ENCODE measurements around the gene KRT86. TPM values are rescaled to one million over a fixed set of nuclear protein-coding genes. Genes with fewer than 3 reads are reported as not detected.
"Not testable (repeated sequence)": the region's sequence is repeated elsewhere in the genome, so short reads cannot be mapped to it uniquely, and the experiment has no call there.

KRT86 gene
- total and polyA plus RNA-seq, 5 donors = not detected

DNA sequence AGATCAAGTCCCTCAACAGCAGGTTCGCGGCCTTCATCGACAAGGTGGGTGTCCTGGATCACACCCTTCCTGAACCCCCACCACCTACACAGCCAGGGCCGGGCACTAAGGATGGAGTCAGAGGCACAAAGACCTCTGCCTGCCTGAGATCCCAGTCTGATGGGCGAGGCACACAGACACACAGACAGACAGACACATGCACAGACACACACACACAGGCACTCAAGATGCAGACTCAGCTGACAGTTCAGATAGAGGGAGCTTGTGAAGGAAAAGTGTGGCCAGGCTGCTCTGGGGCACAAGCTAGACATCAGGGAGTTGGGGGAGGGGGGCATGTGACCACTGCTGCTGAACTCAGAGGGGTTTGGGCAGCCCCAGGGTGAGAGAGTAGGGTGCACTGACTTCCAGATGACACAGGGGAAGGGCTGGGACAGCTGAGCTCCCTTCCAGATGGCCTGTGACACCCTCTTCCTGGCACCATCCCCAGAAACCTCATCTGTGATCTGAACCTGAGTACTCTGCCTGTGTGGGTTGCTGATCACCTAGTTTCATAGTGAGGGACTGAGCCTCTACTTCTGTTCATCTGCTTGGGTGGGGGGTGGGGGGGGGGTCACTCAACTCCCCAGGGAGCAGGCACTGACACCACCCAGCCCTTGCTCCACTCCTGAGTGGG, 27.9 kb downstream of the KRT86 start:
- intact Hi-C loops (cut with DNase I); DNase-seq; H3K4me1 ChIP-seq (ENCODE audit: control insufficient read depth, insufficient read depth, low read length); H3K4me3 ChIP-seq (ENCODE audit: low read length); H3K27ac ChIP-seq (ENCODE audit: low read length); ATAC-seq; H3K9me3 ChIP-seq (ENCODE audit: control insufficient read depth, low read length); H3K27me3 ChIP-seq (ENCODE audit: control insufficient read depth, insufficient read depth): not testable (repeated sequence)
- no CpG with 5 or more reads among the region's 5 CpGs for WGBS

DNA sequence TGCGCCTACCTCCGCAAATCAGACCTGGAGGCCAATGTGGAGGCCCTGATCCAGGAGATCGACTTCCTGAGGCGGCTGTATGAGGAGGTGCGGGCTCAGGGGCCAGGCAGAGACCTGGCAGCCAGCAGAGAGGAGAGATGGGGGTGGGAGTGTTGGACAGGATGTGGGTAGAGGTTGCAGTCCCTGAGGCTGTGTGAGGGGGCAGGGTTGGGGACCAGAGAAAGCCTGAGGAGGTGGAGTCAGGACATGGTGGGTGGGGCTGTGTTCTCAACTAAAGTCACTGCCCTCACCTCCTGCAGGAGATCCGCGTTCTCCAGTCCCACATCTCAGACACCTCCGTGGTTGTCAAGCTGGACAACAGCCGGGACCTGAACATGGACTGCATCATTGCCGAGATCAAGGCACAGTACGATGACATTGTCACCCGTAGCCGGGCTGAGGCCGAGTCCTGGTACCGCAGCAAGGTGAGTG, 30.5 kb downstream of the KRT86 start:
- H3K9me3 ChIP-seq (ENCODE audit: control insufficient read depth, low read length); DNase-seq; H3K27ac ChIP-seq (ENCODE audit: low read length); H3K27me3 ChIP-seq (ENCODE audit: control insufficient read depth, insufficient read depth); ATAC-seq; H3K4me1 ChIP-seq (ENCODE audit: control insufficient read depth, insufficient read depth, low read length); H3K4me3 ChIP-seq (ENCODE audit: low read length); intact Hi-C loops (cut with DNase I): not testable (repeated sequence)
- WGBS = 71% methylated on average over 15 of the region's 15 CpGs

DNA sequence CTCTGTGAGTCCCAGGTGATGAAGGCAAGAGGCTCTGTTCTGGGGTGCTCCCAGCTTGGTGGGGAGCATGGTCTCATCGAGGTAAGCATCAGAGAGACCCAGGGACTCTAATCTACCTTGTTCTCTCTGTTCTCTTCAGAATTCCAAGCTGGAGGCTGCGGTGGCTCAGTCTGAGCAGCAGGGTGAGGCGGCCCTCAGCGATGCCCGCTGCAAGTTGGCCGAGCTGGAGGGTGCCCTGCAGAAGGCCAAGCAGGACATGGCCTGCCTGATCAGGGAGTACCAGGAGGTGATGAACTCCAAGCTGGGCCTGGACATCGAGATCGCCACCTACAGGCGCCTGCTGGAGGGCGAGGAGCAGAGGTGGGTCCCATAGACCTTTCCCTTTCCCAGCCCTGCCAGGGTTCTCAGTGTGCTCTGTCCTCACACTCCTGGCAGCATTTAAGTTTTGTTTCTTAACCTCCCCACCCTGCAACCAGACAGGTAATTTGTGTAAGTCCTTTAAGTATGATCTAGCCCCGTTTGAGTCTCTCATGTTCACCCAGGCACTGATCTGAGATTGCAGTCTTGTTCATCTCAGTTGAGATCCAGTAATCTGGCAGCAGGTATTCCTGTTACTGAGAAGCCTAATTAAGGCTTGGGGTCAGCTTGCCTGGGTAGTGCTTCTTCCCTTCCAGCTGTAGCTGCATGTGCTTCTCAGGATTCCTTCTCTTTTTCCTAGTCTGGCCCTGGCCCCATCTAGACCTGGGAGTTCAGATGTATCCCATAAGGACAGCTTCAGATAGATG, 31.7 kb downstream of the KRT86 start:
- H3K9me3 ChIP-seq (ENCODE audit: control insufficient read depth, low read length) = no peaks in the 10 kb centered on the region
- H3K4me1 ChIP-seq (ENCODE audit: control insufficient read depth, insufficient read depth, low read length) = no peaks in the 10 kb centered on the region
- intact Hi-C loops (cut with DNase I) = no loop called here
- WGBS = 67% methylated on average over 11 of the region's 11 CpGs
- H3K27me3 ChIP-seq (ENCODE audit: control insufficient read depth, insufficient read depth) = no peaks in the 10 kb centered on the region
- no peak for ATAC-seq
- no peak overlapping the region for H3K4me3 ChIP-seq (ENCODE audit: low read length)
- no peak for DNase-seq
- H3K27ac ChIP-seq (ENCODE audit: low read length) = no peak overlapping the region

DNA sequence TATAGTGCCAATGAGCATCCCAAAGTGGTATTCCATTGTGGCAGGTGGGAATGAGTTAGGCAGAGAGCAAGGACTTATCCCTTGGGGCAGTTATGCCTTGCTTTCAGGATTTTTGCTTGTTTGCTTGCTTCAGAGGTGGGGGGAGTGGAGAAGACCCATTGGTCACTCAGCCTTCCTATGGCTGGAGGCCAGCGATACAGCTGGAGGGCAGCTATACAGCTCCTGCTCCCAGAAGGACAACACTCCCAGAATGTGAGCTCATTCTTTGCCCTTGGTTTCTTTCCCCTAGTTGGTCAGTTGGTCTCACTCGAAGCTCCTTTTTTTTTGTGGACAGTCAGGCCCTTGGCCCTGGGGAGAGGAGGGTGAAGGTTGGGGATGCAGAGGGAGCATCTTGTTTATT, 32.3 kb downstream of the KRT86 start:
- ATAC-seq = no peak
- H3K4me1 ChIP-seq (ENCODE audit: control insufficient read depth, insufficient read depth, low read length) = no peaks in the 10 kb centered on the region
- DNase-seq = no peak
- H3K9me3 ChIP-seq (ENCODE audit: control insufficient read depth, low read length) = no peaks in the 10 kb centered on the region
- H3K4me3 ChIP-seq (ENCODE audit: low read length) = no peak overlapping the region
- 88% methylated on average over 2 of the region's 2 CpGs for WGBS
- intact Hi-C loops (cut with DNase I) = no loop called here
- H3K27me3 ChIP-seq (ENCODE audit: control insufficient read depth, insufficient read depth) = no peaks in the 10 kb centered on the region
- no peak overlapping the region for H3K27ac ChIP-seq (ENCODE audit: low read length)

DNA sequence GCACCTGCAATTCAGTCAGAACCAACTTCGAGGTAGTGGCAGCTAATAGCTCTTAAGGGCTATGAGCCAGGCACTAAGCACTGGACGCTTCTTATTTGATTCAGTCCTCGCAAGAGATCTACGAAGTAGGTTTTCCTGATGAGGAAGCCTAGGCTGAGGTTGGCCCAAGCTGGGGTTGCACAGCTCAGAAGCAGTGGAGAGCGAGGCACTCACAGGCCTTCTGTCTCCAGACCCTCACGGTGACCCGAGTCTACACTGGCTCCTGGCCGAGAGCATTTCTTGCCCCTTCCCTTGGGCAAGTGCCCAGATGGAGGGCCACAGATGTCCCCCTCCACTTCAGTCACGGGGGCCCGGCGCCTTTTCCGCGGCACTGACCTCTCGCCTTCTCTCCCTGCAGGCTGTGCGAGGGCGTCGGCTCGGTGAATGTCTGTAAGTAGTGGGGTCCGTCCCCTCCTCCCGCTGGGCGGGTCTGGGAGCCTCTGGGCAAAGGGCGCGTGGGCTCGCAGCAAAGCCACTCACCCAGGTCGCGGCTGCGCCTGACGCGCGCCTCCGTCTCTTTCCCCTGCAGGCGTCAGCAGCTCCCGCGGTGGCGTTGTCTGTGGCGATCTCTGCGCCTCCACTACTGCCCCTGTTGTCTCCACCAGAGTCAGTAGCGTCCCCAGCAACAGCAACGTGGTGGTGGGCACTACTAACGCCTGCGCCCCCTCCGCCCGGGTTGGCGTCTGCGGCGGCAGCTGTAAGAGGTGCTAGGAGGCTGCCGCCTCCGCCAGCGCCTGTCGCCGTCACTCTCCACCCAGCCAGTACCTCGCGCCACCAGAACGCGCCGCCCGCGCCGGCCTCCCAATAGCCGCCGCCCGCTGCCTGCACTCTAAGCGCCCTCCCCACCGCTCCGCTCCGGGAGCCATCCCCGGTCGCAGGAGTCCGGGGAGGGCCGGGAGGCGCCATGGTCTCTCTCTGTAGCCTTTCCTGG, 33.7 kb downstream of the KRT86 start:
- Histone ChIP-seq H3K4me3 (ENCODE audit: low read length) (peak overlapping the region; percentile 7), H3K27me3 (ENCODE audit: control insufficient read depth, insufficient read depth) (no peaks in the 10 kb centered on the region), H3K4me1 (ENCODE audit: control insufficient read depth, insufficient read depth, low read length) (no peaks in the 10 kb centered on the region), H3K27ac (ENCODE audit: low read length) (no peak overlapping the region), H3K9me3 (ENCODE audit: control insufficient read depth, low read length) (no peaks in the 10 kb centered on the region)
- ATAC-seq (peak; percentile 85 to 86), DNase-seq (peak; percentile 55 to 83 (median 78))
- intact Hi-C loops (cut with DNase I) = no loop called here
- 7% methylated on average over 71 of the region's 71 CpGs for WGBS

DNA sequence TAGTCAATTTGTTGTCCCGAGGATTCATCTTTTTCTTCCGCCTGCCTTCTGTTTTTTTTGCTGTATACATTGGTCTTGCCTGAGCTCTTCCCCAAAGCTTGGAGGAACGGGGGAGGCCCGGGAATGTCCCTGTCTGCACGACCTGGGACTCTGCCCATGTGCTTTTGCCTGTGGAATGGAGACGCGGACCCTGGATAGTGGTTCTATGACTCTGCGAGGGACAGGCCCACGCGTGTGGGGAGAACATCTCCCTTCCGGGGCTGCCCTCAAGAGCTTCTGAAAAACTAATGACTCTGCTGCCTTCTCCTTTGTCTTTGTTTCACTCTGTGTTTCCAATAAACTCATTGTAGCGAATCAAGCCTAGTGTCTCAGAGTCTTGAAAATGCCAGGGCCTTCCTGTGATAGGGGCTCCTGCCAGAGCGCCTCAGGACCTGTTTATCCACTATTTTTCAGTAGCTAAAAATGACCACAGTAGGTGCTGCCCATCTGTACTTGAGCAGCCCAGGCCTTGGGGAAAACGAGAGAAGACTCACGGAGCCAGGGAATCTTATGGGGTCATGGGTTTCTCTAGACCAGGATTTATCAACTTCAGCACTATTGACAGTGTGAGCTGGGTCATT, 34.5 kb downstream of the KRT86 start:
- no peak for ATAC-seq
- Histone ChIP-seq H3K9me3 (ENCODE audit: control insufficient read depth, low read length) (no peaks in the 10 kb centered on the region), H3K27ac (ENCODE audit: low read length) (no peak overlapping the region), H3K27me3 (ENCODE audit: control insufficient read depth, insufficient read depth) (no peaks in the 10 kb centered on the region), H3K4me1 (ENCODE audit: control insufficient read depth, insufficient read depth, low read length) (no peaks in the 10 kb centered on the region), H3K4me3 (ENCODE audit: low read length) (no peak overlapping the region)
- 47% methylated on average over 15 of the region's 15 CpGs for WGBS
- DNase-seq = no peak
- intact Hi-C loops (cut with DNase I) = no loop called here

- Histone ChIP-seq H3K27me3 (ENCODE audit: control insufficient read depth, insufficient read depth) (no peaks in the 10 kb centered on the region), H3K4me3 (ENCODE audit: low read length) (no peak overlapping the region), H3K4me1 (ENCODE audit: control insufficient read depth, insufficient read depth, low read length) (no peaks in the 10 kb centered on the region), H3K27ac (ENCODE audit: low read length) (no peak overlapping the region), H3K9me3 (ENCODE audit: control insufficient read depth, low read length) (no peaks in the 10 kb centered on the region)
- ATAC-seq = no peak
- intact Hi-C loops (cut with DNase I) = no loop called here
- DNase-seq = no peak
- WGBS = 59% methylated on average over 5 of the region's 5 CpGs
Measured at GRCh38 chr12:52310622-52311284, 36.3 kb downstream of the KRT86 start.

DNA sequence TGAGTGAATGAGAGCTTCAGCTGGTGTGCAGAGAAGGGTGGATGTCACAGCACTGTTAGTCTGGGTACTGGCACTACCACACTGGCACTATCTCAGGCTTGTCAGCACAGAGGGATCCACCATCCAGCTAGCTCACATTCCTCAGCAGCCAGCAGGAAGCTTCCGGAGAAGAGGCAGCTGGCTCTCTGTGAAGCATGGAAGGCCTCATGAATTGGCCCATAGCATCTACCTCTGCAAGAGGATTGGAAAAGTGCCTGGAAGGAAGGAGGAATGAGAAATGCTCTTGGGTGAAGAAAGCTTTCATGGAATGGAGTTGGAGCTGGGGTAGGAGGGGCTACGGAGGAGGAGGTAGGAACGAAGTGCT, 36.8 kb downstream of the KRT86 start:
- WGBS = 69% methylated on average over 3 of the region's 3 CpGs
- no peaks in the 10 kb centered on the region for H3K27me3 ChIP-seq (ENCODE audit: control insufficient read depth, insufficient read depth)
- H3K4me3 ChIP-seq (ENCODE audit: low read length) = no peak overlapping the region
- ATAC-seq (peak; percentile 25 to 63), DNase-seq (no peak)
- no peaks in the 10 kb centered on the region for H3K4me1 ChIP-seq (ENCODE audit: control insufficient read depth, insufficient read depth, low read length)
- intact Hi-C loops (cut with DNase I) = no loop called here
- no peak overlapping the region for H3K27ac ChIP-seq (ENCODE audit: low read length)
- no peaks in the 10 kb centered on the region for H3K9me3 ChIP-seq (ENCODE audit: control insufficient read depth, low read length)

DNA sequence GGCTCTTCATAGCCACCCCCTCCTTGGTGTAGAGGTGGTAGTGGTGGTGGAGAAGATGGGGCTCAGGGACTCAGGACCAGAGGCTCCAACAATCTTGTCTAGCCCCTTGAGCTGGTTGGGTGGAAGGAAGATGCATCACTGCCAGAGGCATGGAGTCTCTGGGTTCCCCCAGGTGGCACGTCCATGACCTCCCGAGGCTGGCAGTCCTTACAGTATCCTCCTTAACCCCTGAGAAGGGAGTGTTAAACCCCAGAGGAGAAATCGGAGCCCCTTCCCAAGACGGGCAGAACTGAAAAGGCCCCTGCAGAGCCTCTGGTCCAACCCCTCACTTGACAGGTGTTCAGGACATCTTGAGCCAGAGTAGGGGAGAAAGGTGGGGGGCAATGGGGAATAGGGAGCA, 37.6 kb downstream of the KRT86 start:
- Histone ChIP-seq H3K4me3 (ENCODE audit: low read length) (no peak overlapping the region), H3K27me3 (ENCODE audit: control insufficient read depth, insufficient read depth) (no peaks in the 10 kb centered on the region), H3K27ac (ENCODE audit: low read length) (no peak overlapping the region), H3K9me3 (ENCODE audit: control insufficient read depth, low read length) (no peaks in the 10 kb centered on the region), H3K4me1 (ENCODE audit: control insufficient read depth, insufficient read depth, low read length) (no peaks in the 10 kb centered on the region)
- ATAC-seq = no peak
- intact Hi-C loops (cut with DNase I) = no loop called here
- no peak for DNase-seq
- 73% methylated on average over 4 of the region's 4 CpGs for WGBS

- no peak for DNase-seq
- Histone ChIP-seq H3K27me3 (ENCODE audit: control insufficient read depth, insufficient read depth) (no peaks in the 10 kb centered on the region), H3K9me3 (ENCODE audit: control insufficient read depth, low read length) (no peaks in the 10 kb centered on the region), H3K27ac (ENCODE audit: low read length) (no peak overlapping the region), H3K4me1 (ENCODE audit: control insufficient read depth, insufficient read depth, low read length) (no peaks in the 10 kb centered on the region), H3K4me3 (ENCODE audit: low read length) (no peak overlapping the region)
- 72% methylated on average over 3 of the region's 3 CpGs for WGBS
- ATAC-seq = no peak
- intact Hi-C loops (cut with DNase I) = no loop called here
Measured at GRCh38 chr12:52313461-52313860, 39.0 kb downstream of the KRT86 start.
